Activated B cell treated with CpG ODN at 0.5 μM for 24 hours (primary cell): Measurements from ENCODE around the gene DNAJA3. TPM values are rescaled to one million over a fixed set of nuclear protein-coding genes. Genes with fewer than 3 reads are reported as not detected.

Source experiments
- ATAC-seq: fragments of 200-7000 bp; cut with Tn5 transposase; one replicate; pipeline ENCODE4 v1.10.0; 2021; ENCODE audit warnings: low read depth, mild to moderate bottlenecking, moderate library complexity
- CTCF ChIA-PET: fragments of 350-600 bp; sonication (Branson Sonifier 250); formaldehyde crosslinking; loops from one replicate; lab custom pipeline; 2021; ENCODE audit warnings: antibody characterized with exemption; lab: Charles Lee
- POLR2A ChIA-PET: fragments of 350-600 bp; sonication (Branson Sonifier 250); formaldehyde crosslinking; loops from one replicate; lab custom pipeline; 2021; ENCODE audit warnings: antibody characterized with exemption; lab: Charles Lee
- DNase-seq: peaks from one replicate; pipeline ENCODE4 v3.0.0; 2022
- H3K27ac Mint-ChIP-seq: one replicate; pipeline ENCODE4 v1.8.0; 2020; ENCODE audit warnings: mixed read lengths
- H3K27me3 Mint-ChIP-seq: one replicate; pipeline ENCODE4 v1.8.0; 2021; ENCODE audit warnings: mixed read lengths
- H3K36me3 Mint-ChIP-seq: one replicate; pipeline ENCODE4 v1.8.0; 2021; ENCODE audit warnings: low read depth, mixed read lengths
- H3K4me1 Mint-ChIP-seq: one replicate; pipeline ENCODE4 v1.8.0; 2021; ENCODE audit warnings: mixed read lengths
- H3K4me3 Mint-ChIP-seq: one replicate; pipeline ENCODE4 v1.8.0; 2020; ENCODE audit warnings: mild to moderate bottlenecking, mixed read lengths
- H3K9me3 Mint-ChIP-seq: one replicate; pipeline ENCODE4 v1.8.0; 2020; ENCODE audit warnings: mixed read lengths
- CTCF ChIP-seq: fragments of 200-600 bp; IDR thresholded peaks from one replicate; pipeline ENCODE4 v1.8.0; 2022; ENCODE audit warnings: antibody characterized with exemption, mild to moderate bottlenecking
- intact Hi-C: fragments of 100-400 bp; cut with micrococcal nuclease; formaldehyde crosslinking; loops from one replicate; pipeline ENCODE4 v1.15.1; 2024
- total RNA-seq: library from RNA; stranded (reverse); gene quantifications from 2 replicates; pipeline ENCODE4 v1.2.3, GENCODE V29; 2022

Gene DNAJA3
- total RNA-seq, 1 donor from 2014 or later: 62.6 TPM

GRCh38 chr16:4381935-4382794, 43.5 kb upstream of the DNAJA3 start:
- ATAC-seq (no peak), DNase-seq (no peak)

GRCh38 chr16:4382795-4383357, 42.8 kb upstream of the DNAJA3 start:
- Mint-ChIP-seq H3K4me3 (no peak overlapping the region), H3K4me1 (no peaks in the 10 kb centered on the region), H3K36me3 (peaks cover 41% of the 10 kb centered on the region), H3K27ac (no peak overlapping the region), H3K27me3 (no peaks in the 10 kb centered on the region), H3K9me3 (no peaks in the 10 kb centered on the region)
- intact Hi-C loops: no loop called here
- TF ChIP-seq CTCF: no peak
- DNase-seq (no peak), ATAC-seq (no peak)
- ChIA-PET CTCF (no interaction called here), POLR2A (interaction anchor here (0.6 kb wide), 1 partner anchor 88 kb away, joined by 3 read pairs; no protein-coding TSS in a partner anchor)

More at GRCh38 chr16:4381935-4382794, 43.5 kb upstream of the DNAJA3 start:
- ChIA-PET CTCF (interaction anchor here (0.8 kb wide), 1 partner anchor 21 kb away, joined by 3 read pairs; no protein-coding TSS in a partner anchor), POLR2A (interaction anchor here (0.6 kb wide), 1 partner anchor 89 kb away, joined by 3 read pairs; no protein-coding TSS in a partner anchor)
- H3K27ac Mint-ChIP-seq: no peak overlapping the region
- H3K4me1 Mint-ChIP-seq: no peaks in the 10 kb centered on the region
- intact Hi-C loops: no loop called here
- no peaks in the 10 kb centered on the region for H3K9me3 Mint-ChIP-seq
- TF ChIP-seq CTCF: no peak
- no peaks in the 10 kb centered on the region for H3K27me3 Mint-ChIP-seq
- H3K4me3 Mint-ChIP-seq: no peak overlapping the region
- peaks cover 41% of the 10 kb centered on the region for H3K36me3 Mint-ChIP-seq

GRCh38 chr16:4383591-4384444, 41.9 kb upstream of the DNAJA3 start:
- Mint-ChIP-seq H3K9me3 (no peaks in the 10 kb centered on the region), H3K27ac (no peak overlapping the region), H3K36me3 (peaks cover 40% of the 10 kb centered on the region), H3K27me3 (no peaks in the 10 kb centered on the region), H3K4me3 (no peak overlapping the region), H3K4me1 (no peaks in the 10 kb centered on the region)
- TF ChIP-seq CTCF: no peak
- DNase-seq (no peak), ATAC-seq (no peak)
- ChIA-PET POLR2A (no interaction called here), CTCF (no interaction called here)
- intact Hi-C loops: no loop called here

GRCh38 chr16:4384509-4384942, 41.1 kb upstream of the DNAJA3 start:
- no peak overlapping the region for H3K27ac Mint-ChIP-seq
- DNase-seq (no peak), ATAC-seq (no peak)
- no peaks in the 10 kb centered on the region for H3K4me1 Mint-ChIP-seq
- H3K27me3 Mint-ChIP-seq: no peaks in the 10 kb centered on the region
- ChIA-PET POLR2A (no interaction called here), CTCF (no interaction called here)
- intact Hi-C loops: no loop called here
- H3K36me3 Mint-ChIP-seq: peaks cover 42% of the 10 kb centered on the region
- TF ChIP-seq CTCF: no peak
- no peaks in the 10 kb centered on the region for H3K9me3 Mint-ChIP-seq
- no peak overlapping the region for H3K4me3 Mint-ChIP-seq
